GM19035 (cell line): ENCODE measurements around the gene SREBF1.

ENCODE experiments used
- ATAC-seq: cut with Tn5 transposase; IDR thresholded peaks from one replicate; pipeline ENCODE4 v1.9.1; 2021; ENCODE audit not compliant: unreplicated experiment

SREBF1 gene

GRCh38 chr17:17859909-17860765 lies 23.4 kb upstream of the SREBF1 start:
- no peak for ATAC-seq

- no peak for ATAC-seq
Observed at GRCh38 chr17:17857496-17857895, 20.7 kb upstream of the SREBF1 start.

GRCh38 chr17:17856386-17856785 lies 19.6 kb upstream of the SREBF1 start:
- ATAC-seq = no peak

GRCh38 chr17:17855976-17856375 lies 19.2 kb upstream of the SREBF1 start:
- no peak for ATAC-seq

GRCh38 chr17:17853811-17854447 lies 17.1 kb upstream of the SREBF1 start:
- no peak for ATAC-seq

- ATAC-seq = no peak
Observed at GRCh38 chr17:17852930-17853329, 16.1 kb upstream of the SREBF1 start.

- no peak for ATAC-seq
Observed at GRCh38 chr17:17851103-17852002, 14.6 kb upstream of the SREBF1 start.

GRCh38 chr17:17849845-17850373 lies 13.1 kb upstream of the SREBF1 start:
- ATAC-seq = no peak

GRCh38 chr17:17849147-17849820 lies 12.5 kb upstream of the SREBF1 start:
- peak; percentile 62 for ATAC-seq

- ATAC-seq = no peak
Observed at GRCh38 chr17:17848311-17849082, 11.7 kb upstream of the SREBF1 start.

GRCh38 chr17:17847726-17848125 lies 10.9 kb upstream of the SREBF1 start:
- ATAC-seq = no peak

GRCh38 chr17:17847118-17847689 lies 10.4 kb upstream of the SREBF1 start:
- ATAC-seq = no peak

GRCh38 chr17:17846645-17847044 lies 9.9 kb upstream of the SREBF1 start:
- no peak for ATAC-seq

- ATAC-seq = no peak
Observed at GRCh38 chr17:17846003-17846402, 9.2 kb upstream of the SREBF1 start.

GRCh38 chr17:17845046-17845775 lies 8.4 kb upstream of the SREBF1 start:
- ATAC-seq = no peak

GRCh38 chr17:17844500-17844899 lies 7.7 kb upstream of the SREBF1 start:
- ATAC-seq = no peak

- ATAC-seq = no peak
Observed at GRCh38 chr17:17844079-17844478, 7.3 kb upstream of the SREBF1 start.

- ATAC-seq = no peak
Observed at GRCh38 chr17:17843096-17843495, 6.3 kb upstream of the SREBF1 start.
